ENCODE measurements around the gene FBXO41. TPM values are rescaled to one million over a fixed set of nuclear protein-coding genes. Genes with fewer than 3 reads are reported as not detected.

Gene FBXO41
- total and polyA plus RNA-seq, 9 of the 15 experiments (the other 6 are each of a cell fraction or from before 2014, with no cell fraction given) = 0.21 to 8.2 (median 3.5) TPM

- no peak for FAIRE-seq
- Histone ChIP-seq H3K79me2 (ENCODE audit: control insufficient read depth, insufficient read depth, low read length) (no peaks in the 10 kb centered on the region), H3K4me3 (no peak overlapping the region), H3K9ac (ENCODE audit: insufficient read depth in 1 of 2, low read depth in 2 of 2, low read length in 2 of 2) (no peak overlapping the region), H3K27me3 (ENCODE audit: control insufficient read depth in 2 of 2, insufficient read depth in 2 of 2, low read length in 2 of 2) (peaks cover 6 to 40% of the 10 kb centered on the region in 2 experiments), H4K20me1 (replicated peaks; ENCODE audit: control insufficient read depth, insufficient read depth, low read length) (no peaks in the 10 kb centered on the region), H3K9me1 (ENCODE audit: control insufficient read depth, insufficient read depth, low read length) (no peaks in the 10 kb centered on the region), H3K4me2 (ENCODE audit: insufficient read depth, low read length) (no peak overlapping the region), H3K9me3 (replicated peaks; ENCODE audit: control insufficient read depth, insufficient read depth, low read depth, low read length) (no peaks in the 10 kb centered on the region), H3K27ac (ENCODE audit: extremely low read depth, low read depth, low read length) (no peak overlapping the region), H3K4me1 (replicated peaks in 1 of 2; ENCODE audit: control insufficient read depth in 2 of 2, insufficient read depth in 2 of 2, low read length in 2 of 2) (no peaks in the 10 kb centered on the region), H3K36me3 (ENCODE audit: control insufficient read depth, insufficient read depth, low read length) (no peaks in the 10 kb centered on the region), H2AFZ (ENCODE audit: low read depth, low read length) (no peak overlapping the region)
- in situ Hi-C loops (cut with MboI) (no loop called here), intact Hi-C loops (cut with micrococcal nuclease) (no loop called here)
- WGBS (ENCODE audit: insufficient coverage, low coverage, missing lambda C conversion rate) = 0% methylated on average over 3 of the region's 4 CpGs
- DNase-seq (ENCODE audit: extremely low read depth in 1 of 4, low spot score in 3 of 4) = no peak
- POLR2A ChIA-PET = no interaction called here
- no TSS peak for BruUV-seq (replicated peaks)
- CTCF ChIA-PET (ENCODE audit: low intra/inter-chr PET ratio) = no interaction called here
- TF ChIP-seq NFIX (CRISPR knock-in tag; IDR thresholded peaks at IDR 0.05; ENCODE audit: low read depth) (no peak), CBX1 (IDR thresholded peaks at IDR 0.05; ENCODE audit: low read depth) (no peak), ARNT (IDR thresholded peaks at IDR 0.05) (no peak), SLC30A9 (CRISPR knock-in tag; IDR thresholded peaks at IDR 0.05) (no peak), MEF2A (IDR thresholded peaks at IDR 0.05; ENCODE audit: control insufficient read depth, low read depth, low read length) (no peak), CREB3 (tag; conservative IDR thresholded peaks at IDR 0.05; ENCODE audit: low read depth) (no peak), THAP12 (CRISPR knock-in tag; IDR thresholded peaks at IDR 0.05) (no peak), XRCC4 (IDR thresholded peaks at IDR 0.05; ENCODE audit: extremely low read depth, insufficient read depth, insufficient read length) (no peak), MAFK (IDR thresholded peaks at IDR 0.05; ENCODE audit: low read length) (no peak), SREBF2 (CRISPR knock-in tag; IDR thresholded peaks at IDR 0.05) (no peak), NFE2 (IDR thresholded peaks at IDR 0.05; ENCODE audit: low read depth) (no peak), LEF1 (IDR thresholded peaks at IDR 0.05) (no peak), ZNF644 (tag; IDR thresholded peaks at IDR 0.05; ENCODE audit: low read depth) (no peak), ZNF24 (IDR thresholded peaks at IDR 0.05) (no peak), NFRKB (IDR thresholded peaks at IDR 0.05; ENCODE audit: low read depth) (no peak), NR1H2 (CRISPR knock-in tag; IDR thresholded peaks at IDR 0.05) (no peak), PPARD (CRISPR knock-in tag; IDR thresholded peaks at IDR 0.05) (no peak), RAD21 (CRISPR knock-in tag; conservative IDR thresholded peaks at IDR 0.05 in 1 of 2, IDR thresholded peaks at IDR 0.05 in 1 of 2) (no peak), E2F6 (IDR thresholded peaks at IDR 0.05; ENCODE audit: borderline replicate concordance in 1 of 2, extremely low read depth in 1 of 2, insufficient read depth in 1 of 2, insufficient read length in 1 of 2, low read depth in 1 of 2, low read length in 1 of 2, poor library complexity in 1 of 2, severe bottlenecking in 1 of 2) (no peak)
- ATAC-seq = no peak
These were observed 17.4 kb upstream of the FBXO41 start for GRCh38 chr2:73301636-73302035.
